ENCODE data around the gene LY86. TPM values are rescaled to one million over a fixed set of nuclear protein-coding genes. Genes with fewer than 3 reads are reported as not detected.
A peak's percentile ranks its signal among the peaks of the same experiment; 100 is the strongest.

Gene LY86
- total and polyA plus RNA-seq, 9 of the 15 experiments (the other 6 are each of a cell fraction or from before 2014, with no cell fraction given): 0.08 to 0.20 TPM; not detected in 7

GRCh38 chr6:6582131-6582530, 6.4 kb upstream of the LY86 start (continued):
- TF ChIP-seq TSHZ1 (CRISPR knock-in tag; IDR thresholded peaks at IDR 0.05) (no peak), RBM17 (IDR thresholded peaks at IDR 0.05; ENCODE audit: borderline replicate concordance, low read depth, low read length) (no peak), TCF7 (IDR thresholded peaks at IDR 0.05; ENCODE audit: borderline replicate concordance) (no peak), SAFB2 (IDR thresholded peaks at IDR 0.05; ENCODE audit: borderline replicate concordance, low read depth, low read length, severe bottlenecking) (no peak), CBFB (CRISPR knock-in tag; IDR thresholded peaks at IDR 0.05) (no peak)

GRCh38 chr6:6583836-6584235, 4.7 kb upstream of the LY86 start:
- ATAC-seq (no peak), FAIRE-seq (no peak), DNase-seq (ENCODE audit: extremely low read depth in 1 of 4, low spot score in 3 of 4) (no peak)
- BruUV-seq (replicated peaks): no TSS peak
- no peak overlapping the region for H3K9ac ChIP-seq (ENCODE audit: insufficient read depth in 1 of 2, low read depth in 2 of 2, low read length in 2 of 2)
- H2AFZ ChIP-seq (ENCODE audit: low read depth, low read length): no peak overlapping the region
- H3K4me2 ChIP-seq (ENCODE audit: insufficient read depth, low read length): no peak overlapping the region
- H3K27ac ChIP-seq (ENCODE audit: extremely low read depth, low read depth, low read length): no peak overlapping the region
- H4K20me1 ChIP-seq (replicated peaks; ENCODE audit: control insufficient read depth, insufficient read depth, low read length): no peaks in the 10 kb centered on the region
- no peak overlapping the region for H3K4me3 ChIP-seq
- in situ Hi-C loops (cut with MboI) (no loop called here), intact Hi-C loops (cut with micrococcal nuclease) (no loop called here)
- CTCF ChIA-PET (ENCODE audit: low intra/inter-chr PET ratio): no interaction called here
- H3K4me1 ChIP-seq (replicated peaks in 1 of 2; ENCODE audit: control insufficient read depth in 2 of 2, insufficient read depth in 2 of 2, low read length in 2 of 2): no peaks in the 10 kb centered on the region; a peak in 1 of 5 replicates
- 3% methylated on average over 2 of the region's 2 CpGs for whole genome bisulfite sequencing (ENCODE audit: insufficient coverage, low coverage, missing lambda C conversion rate)
- POLR2A ChIA-PET: no interaction called here
- H3K79me2 ChIP-seq (ENCODE audit: control insufficient read depth, insufficient read depth, low read length): no peaks in the 10 kb centered on the region
- peaks cover 12 to 34% of the 10 kb centered on the region in 2 experiments; a peak in 4 of 5 replicates for H3K27me3 ChIP-seq (ENCODE audit: control insufficient read depth in 2 of 2, insufficient read depth in 2 of 2, low read length in 2 of 2)
- no peaks in the 10 kb centered on the region for H3K9me3 ChIP-seq (replicated peaks; ENCODE audit: control insufficient read depth, insufficient read depth, low read depth, low read length)
- no peaks in the 10 kb centered on the region for H3K36me3 ChIP-seq (ENCODE audit: control insufficient read depth, insufficient read depth, low read length)
- H3K9me1 ChIP-seq (ENCODE audit: control insufficient read depth, insufficient read depth, low read length): no peaks in the 10 kb centered on the region
- TF ChIP-seq ZBTB40 (IDR thresholded peaks at IDR 0.05): peak; percentile 92
- TF ChIP-seq ZBTB40 (CRISPR knock-in tag; IDR thresholded peaks at IDR 0.05): no peak
